Astrocyte (in vitro differentiated cells and primary cell): ENCODE data around the gene RNF144A. TPM values are rescaled to one million over a fixed set of nuclear protein-coding genes. Genes with fewer than 3 reads are reported as not detected.

Source experiments
- DNase-seq: peaks from one replicate; pipeline ENCODE4 v3.0.0-alpha.2; 2010; ENCODE audit warnings: low read depth
- FAIRE-seq: peaks from 2 replicates; lab custom pipeline; 2011; peaks lifted over from hg19 to GRCh38; lab: Jason Lieb, UNC
- H2AFZ ChIP-seq: 2 replicates; pipeline ENCODE4 v1.6.0; 2012; ENCODE audit warnings: low read depth, low read length, inconsistent platforms
- H3K27ac ChIP-seq: 2 replicates; pipeline ENCODE4 v1.5.1; 2011; ENCODE audit warnings: low read depth, low read length, inconsistent platforms
- H3K27me3 ChIP-seq: 2 replicates; pipeline ENCODE4 v1.6.0; 2011; ENCODE audit warnings: low read length, inconsistent platforms; ENCODE audit not compliant: insufficient read depth
- H3K36me3 ChIP-seq: 2 replicates; pipeline ENCODE4 v1.5.1; 2011; ENCODE audit warnings: low read length, inconsistent platforms; ENCODE audit not compliant: insufficient read depth
- H3K4me1 ChIP-seq: 2 replicates; pipeline ENCODE4 v1.5.1; 2011; ENCODE audit warnings: low read length, inconsistent platforms; ENCODE audit not compliant: insufficient read depth
- H3K4me2 ChIP-seq: 2 replicates; pipeline ENCODE4 v1.6.0; 2012; ENCODE audit warnings: low read length, inconsistent platforms
- H3K4me3 ChIP-seq: 2 replicates; pipeline ENCODE4 v1.5.1; 2011; ENCODE audit warnings: low read depth, mild to moderate bottlenecking, low read length, inconsistent platforms; ENCODE audit not compliant: insufficient read depth
- H3K79me2 ChIP-seq: 2 replicates; pipeline ENCODE4 v1.6.0; 2012; ENCODE audit warnings: mild to moderate bottlenecking, low read length, inconsistent platforms; ENCODE audit not compliant: insufficient read depth
- H3K9ac ChIP-seq: 2 replicates; pipeline ENCODE4 v1.6.0; 2012; ENCODE audit warnings: mild to moderate bottlenecking, low read length, inconsistent platforms
- H3K9me3 ChIP-seq: 2 replicates; pipeline ENCODE4 v1.5.1; 2012; ENCODE audit warnings: low read depth, mild to moderate bottlenecking, low read length, inconsistent platforms; ENCODE audit not compliant: insufficient read depth
- H4K20me1 ChIP-seq: 2 replicates; pipeline ENCODE4 v1.6.0; 2012; ENCODE audit warnings: low read length, inconsistent platforms; ENCODE audit not compliant: insufficient read depth
- H3K27ac Mint-ChIP-seq: one replicate; pipeline ENCODE4 v1.8.0; 2021; ENCODE audit warnings: mild to moderate bottlenecking, mixed read lengths; ENCODE audit not compliant: unreplicated experiment
- H3K27me3 Mint-ChIP-seq: one replicate; pipeline ENCODE4 v1.8.0; 2021; ENCODE audit warnings: low read depth, mixed read lengths; ENCODE audit not compliant: unreplicated experiment
- H3K36me3 Mint-ChIP-seq: one replicate; pipeline ENCODE4 v1.8.0; 2021; ENCODE audit warnings: low read depth, mixed read lengths; ENCODE audit not compliant: unreplicated experiment
- H3K4me1 Mint-ChIP-seq: one replicate; pipeline ENCODE4 v1.8.0; 2021; ENCODE audit warnings: low read depth, mixed read lengths; ENCODE audit not compliant: unreplicated experiment
- H3K4me3 Mint-ChIP-seq: one replicate; pipeline ENCODE4 v1.8.0; 2021; ENCODE audit warnings: mild to moderate bottlenecking, moderate library complexity, mixed read lengths; ENCODE audit not compliant: unreplicated experiment
- H3K9me3 Mint-ChIP-seq: one replicate; pipeline ENCODE4 v1.8.0; 2021; ENCODE audit warnings: mild to moderate bottlenecking, mixed read lengths; ENCODE audit not compliant: unreplicated experiment
- CTCF ChIP-seq: IDR thresholded peaks from 2 replicates; pipeline ENCODE4 v1.5.1; 2011; ENCODE audit warnings: low read depth, mild to moderate bottlenecking, inconsistent platforms, low read length, moderate library complexity; ENCODE audit not compliant: insufficient read depth
- EZH2 ChIP-seq: IDR thresholded peaks from 2 replicates; pipeline ENCODE4 v1.6.1; 2012; ENCODE audit warnings: mild to moderate bottlenecking, low read length, inconsistent platforms; ENCODE audit not compliant: insufficient read depth
- total RNA-seq: library from RNA; stranded (reverse); gene quantifications from 2 replicates; pipeline ENCODE4 v1.2.1, GENCODE V29; 2021

The RNF144A gene
- total RNA-seq, 1 donor from 2014 or later = 4.9 TPM

- Histone ChIP-seq H4K20me1 (peaks cover 27% of the 10 kb centered on the region), H2AFZ (no peak overlapping the region), H3K27ac (no peak overlapping the region), H3K4me2 (no peak overlapping the region), H3K4me3 (no peak overlapping the region), H3K9ac (no peak overlapping the region), H3K27me3 (peaks cover 33% of the 10 kb centered on the region), H3K79me2 (no peaks in the 10 kb centered on the region), H3K4me1 (peaks cover 7% of the 10 kb centered on the region), H3K36me3 (no peaks in the 10 kb centered on the region), H3K9me3 (no peaks in the 10 kb centered on the region)
- Mint-ChIP-seq H3K36me3 (peaks cover 14% of the 10 kb centered on the region), H3K4me3 (no peak overlapping the region), H3K27ac (no peak overlapping the region), H3K9me3 (no peaks in the 10 kb centered on the region), H3K4me1 (peaks cover 4% of the 10 kb centered on the region), H3K27me3 (no peaks in the 10 kb centered on the region)
- FAIRE-seq (no peak), DNase-seq (no peak)
- TF ChIP-seq CTCF (no peak), EZH2 (no peak)
Measured at GRCh38 chr2:6943971-6944370, 26.8 kb downstream of the RNF144A start.

GRCh38 chr2:6944555-6944954 lies 27.3 kb downstream of the RNF144A start:
- Histone ChIP-seq H3K4me2 (no peak overlapping the region), H3K27me3 (peaks cover 33% of the 10 kb centered on the region), H3K9ac (no peak overlapping the region), H3K79me2 (no peaks in the 10 kb centered on the region), H3K27ac (no peak overlapping the region), H2AFZ (no peak overlapping the region), H3K4me1 (peaks cover 7% of the 10 kb centered on the region), H3K9me3 (no peaks in the 10 kb centered on the region), H3K4me3 (no peak overlapping the region), H3K36me3 (no peaks in the 10 kb centered on the region), H4K20me1 (peaks cover 27% of the 10 kb centered on the region)
- DNase-seq (no peak), FAIRE-seq (no peak)
- Mint-ChIP-seq H3K9me3 (no peaks in the 10 kb centered on the region), H3K27me3 (no peaks in the 10 kb centered on the region), H3K4me1 (peaks cover 4% of the 10 kb centered on the region), H3K36me3 (peaks cover 14% of the 10 kb centered on the region), H3K27ac (no peak overlapping the region), H3K4me3 (no peak overlapping the region)
- TF ChIP-seq CTCF (no peak), EZH2 (no peak)

- Histone ChIP-seq H3K36me3 (no peaks in the 10 kb centered on the region), H3K4me1 (peaks cover 7% of the 10 kb centered on the region), H3K9ac (no peak overlapping the region), H3K4me3 (no peak overlapping the region), H3K4me2 (no peak overlapping the region), H2AFZ (no peak overlapping the region), H3K9me3 (no peaks in the 10 kb centered on the region), H4K20me1 (peaks cover 27% of the 10 kb centered on the region), H3K79me2 (no peaks in the 10 kb centered on the region), H3K27ac (no peak overlapping the region), H3K27me3 (peaks cover 33% of the 10 kb centered on the region)
- Mint-ChIP-seq H3K4me1 (peaks cover 4% of the 10 kb centered on the region), H3K27me3 (no peaks in the 10 kb centered on the region), H3K4me3 (no peak overlapping the region), H3K9me3 (no peaks in the 10 kb centered on the region), H3K36me3 (peaks cover 14% of the 10 kb centered on the region), H3K27ac (peak overlapping the region; percentile 50)
- DNase-seq (no peak), FAIRE-seq (no peak)
- TF ChIP-seq EZH2 (no peak), CTCF (no peak)
Measured at GRCh38 chr2:6945087-6945813, 28.0 kb downstream of the RNF144A start.
